ENCODE data around the gene SLC44A3. TPM values are rescaled to one million over a fixed set of nuclear protein-coding genes. Genes with fewer than 3 reads are reported as not detected.

SLC44A3 gene
- total and polyA plus RNA-seq, 9 of the 15 experiments (the other 6 are each of a cell fraction or from before 2014, with no cell fraction given) = not detected

DNA sequence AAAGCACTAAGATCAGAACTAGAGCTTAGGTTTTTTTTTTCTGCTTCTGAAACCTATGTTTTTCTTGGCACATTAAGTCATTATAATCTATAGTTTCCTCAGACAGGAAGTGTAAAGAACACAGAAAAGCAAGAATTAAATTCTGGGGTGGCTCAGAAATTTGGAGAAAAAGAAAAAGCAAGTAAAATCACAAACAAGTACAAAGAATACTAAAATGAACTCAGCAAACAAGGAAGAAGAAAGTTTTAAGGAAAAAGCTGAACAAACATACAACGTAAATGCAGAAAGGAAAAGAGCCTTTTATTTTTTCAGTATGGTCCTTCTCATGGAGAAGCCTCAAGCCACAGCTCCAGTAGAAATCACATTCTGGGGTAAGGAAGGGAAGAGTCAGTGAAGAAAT is 115.3 kb downstream of the SLC44A3 start:
- in situ Hi-C loops (cut with MboI) = no loop called here
- H3K9me3 ChIP-seq (replicated peaks; ENCODE audit: control insufficient read depth, insufficient read depth, low read depth, low read length) = no peaks in the 10 kb centered on the region
- H3K4me3 ChIP-seq = no peak overlapping the region
- H3K4me1 ChIP-seq (replicated peaks in 1 of 2; ENCODE audit: control insufficient read depth in 2 of 2, insufficient read depth in 2 of 2, low read length in 2 of 2) = no peaks in the 10 kb centered on the region
- no peak overlapping the region for H3K4me2 ChIP-seq (ENCODE audit: insufficient read depth, low read length)
- TF ChIP-seq MCM5 (IDR thresholded peaks at IDR 0.05; ENCODE audit: low read depth) = no peak
- no peak for TF ChIP-seq SRSF3 (IDR thresholded peaks at IDR 0.05; ENCODE audit: insufficient read depth, low read length)
- no peak for TF ChIP-seq ARID1B (IDR thresholded peaks at IDR 0.05)
- no peak for TF ChIP-seq NFATC3 (IDR thresholded peaks at IDR 0.05)
- no peak for TF ChIP-seq HNRNPK (IDR thresholded peaks at IDR 0.05; ENCODE audit: low read depth, low read length, poor library complexity, severe bottlenecking)
- no peak for TF ChIP-seq POLR2H (tag; IDR thresholded peaks at IDR 0.05; ENCODE audit: low read depth)
- no peak for TF ChIP-seq GTF2F1 (IDR thresholded peaks at IDR 0.05; ENCODE audit: low read depth, low read length)
- no peak for TF ChIP-seq L3MBTL2 (IDR thresholded peaks at IDR 0.05)
- TF ChIP-seq MAFG (tag; conservative IDR thresholded peaks at IDR 0.05) = no peak
- TF ChIP-seq, protein P1, sequence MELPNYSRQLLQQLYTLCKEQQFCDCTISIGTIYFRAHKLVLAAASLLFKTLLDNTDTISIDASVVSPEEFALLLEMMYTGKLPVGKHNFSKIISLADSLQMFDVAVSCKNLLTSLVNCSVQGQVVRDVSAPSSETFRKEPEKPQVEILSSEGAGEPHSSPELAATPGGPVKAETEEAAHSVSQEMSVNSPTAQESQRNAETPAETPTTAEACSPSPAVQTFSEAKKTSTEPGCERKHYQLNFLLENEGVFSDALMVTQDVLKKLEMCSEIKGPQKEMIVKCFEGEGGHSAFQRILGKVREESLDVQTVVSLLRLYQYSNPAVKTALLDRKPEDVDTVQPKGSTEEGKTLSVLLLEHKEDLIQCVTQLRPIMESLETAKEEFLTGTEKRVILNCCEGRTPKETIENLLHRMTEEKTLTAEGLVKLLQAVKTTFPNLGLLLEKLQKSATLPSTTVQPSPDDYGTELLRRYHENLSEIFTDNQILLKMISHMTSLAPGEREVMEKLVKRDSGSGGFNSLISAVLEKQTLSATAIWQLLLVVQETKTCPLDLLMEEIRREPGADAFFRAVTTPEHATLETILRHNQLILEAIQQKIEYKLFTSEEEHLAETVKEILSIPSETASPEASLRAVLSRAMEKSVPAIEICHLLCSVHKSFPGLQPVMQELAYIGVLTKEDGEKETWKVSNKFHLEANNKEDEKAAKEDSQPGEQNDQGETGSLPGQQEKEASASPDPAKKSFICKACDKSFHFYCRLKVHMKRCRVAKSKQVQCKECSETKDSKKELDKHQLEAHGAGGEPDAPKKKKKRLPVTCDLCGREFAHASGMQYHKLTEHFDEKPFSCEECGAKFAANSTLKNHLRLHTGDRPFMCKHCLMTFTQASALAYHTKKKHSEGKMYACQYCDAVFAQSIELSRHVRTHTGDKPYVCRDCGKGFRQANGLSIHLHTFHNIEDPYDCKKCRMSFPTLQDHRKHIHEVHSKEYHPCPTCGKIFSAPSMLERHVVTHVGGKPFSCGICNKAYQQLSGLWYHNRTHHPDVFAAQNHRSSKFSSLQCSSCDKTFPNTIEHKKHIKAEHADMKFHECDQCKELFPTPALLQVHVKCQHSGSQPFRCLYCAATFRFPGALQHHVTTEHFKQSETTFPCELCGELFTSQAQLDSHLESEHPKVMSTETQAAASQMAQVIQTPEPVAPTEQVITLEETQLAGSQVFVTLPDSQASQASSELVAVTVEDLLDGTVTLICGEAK (IDR thresholded peaks at IDR 0.05) = no peak
- TF ChIP-seq, protein P1 (CRISPR knock-in tag; IDR thresholded peaks at IDR 0.05) = no peak
- TF ChIP-seq, protein P2, sequence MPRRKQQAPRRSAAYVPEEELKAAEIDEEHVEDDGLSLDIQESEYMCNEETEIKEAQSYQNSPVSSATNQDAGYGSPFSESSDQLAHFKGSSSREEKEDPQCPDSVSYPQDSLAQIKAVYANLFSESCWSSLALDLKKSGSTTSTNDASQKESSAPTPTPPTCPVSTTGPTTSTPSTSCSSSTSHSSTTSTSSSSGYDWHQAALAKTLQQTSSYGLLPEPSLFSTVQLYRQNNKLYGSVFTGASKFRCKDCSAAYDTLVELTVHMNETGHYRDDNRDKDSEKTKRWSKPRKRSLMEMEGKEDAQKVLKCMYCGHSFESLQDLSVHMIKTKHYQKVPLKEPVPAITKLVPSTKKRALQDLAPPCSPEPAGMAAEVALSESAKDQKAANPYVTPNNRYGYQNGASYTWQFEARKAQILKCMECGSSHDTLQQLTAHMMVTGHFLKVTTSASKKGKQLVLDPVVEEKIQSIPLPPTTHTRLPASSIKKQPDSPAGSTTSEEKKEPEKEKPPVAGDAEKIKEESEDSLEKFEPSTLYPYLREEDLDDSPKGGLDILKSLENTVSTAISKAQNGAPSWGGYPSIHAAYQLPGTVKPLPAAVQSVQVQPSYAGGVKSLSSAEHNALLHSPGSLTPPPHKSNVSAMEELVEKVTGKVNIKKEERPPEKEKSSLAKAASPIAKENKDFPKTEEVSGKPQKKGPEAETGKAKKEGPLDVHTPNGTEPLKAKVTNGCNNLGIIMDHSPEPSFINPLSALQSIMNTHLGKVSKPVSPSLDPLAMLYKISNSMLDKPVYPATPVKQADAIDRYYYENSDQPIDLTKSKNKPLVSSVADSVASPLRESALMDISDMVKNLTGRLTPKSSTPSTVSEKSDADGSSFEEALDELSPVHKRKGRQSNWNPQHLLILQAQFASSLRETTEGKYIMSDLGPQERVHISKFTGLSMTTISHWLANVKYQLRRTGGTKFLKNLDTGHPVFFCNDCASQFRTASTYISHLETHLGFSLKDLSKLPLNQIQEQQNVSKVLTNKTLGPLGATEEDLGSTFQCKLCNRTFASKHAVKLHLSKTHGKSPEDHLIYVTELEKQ (CRISPR knock-in tag; IDR thresholded peaks at IDR 0.05) = no peak
- H3K27me3 ChIP-seq (ENCODE audit: control insufficient read depth in 2 of 2, insufficient read depth in 2 of 2, low read length in 2 of 2) = no peaks in the 10 kb centered on the region
- ChIA-PET POLR2A (interaction anchor here (0.9 to 1.4 kb wide), 2 partner anchors 8 to 11 kb away, joined by 3 read pairs; no protein-coding TSS in a partner anchor), CTCF (ENCODE audit: low intra/inter-chr PET ratio) (no interaction called here)
- no peaks in the 10 kb centered on the region for H3K79me2 ChIP-seq (ENCODE audit: control insufficient read depth, insufficient read depth, low read length)
- FAIRE-seq = no peak
- intact Hi-C loops (cut with micrococcal nuclease) = no loop called here
- H3K9ac ChIP-seq (ENCODE audit: insufficient read depth in 1 of 2, low read depth in 2 of 2, low read length in 2 of 2) = no peak overlapping the region
- no peaks in the 10 kb centered on the region for H3K9me1 ChIP-seq (ENCODE audit: control insufficient read depth, insufficient read depth, low read length)
- 0% methylated on average over 1 of the region's 1 CpG for WGBS (ENCODE audit: insufficient coverage, low coverage, missing lambda C conversion rate)
- H2AFZ ChIP-seq (ENCODE audit: low read depth, low read length) = no peak overlapping the region
- no peaks in the 10 kb centered on the region for H3K36me3 ChIP-seq (ENCODE audit: control insufficient read depth, insufficient read depth, low read length)
- no peak for ATAC-seq
- H3K27ac ChIP-seq (ENCODE audit: extremely low read depth, low read depth, low read length) = no peak overlapping the region
- DNase-seq (ENCODE audit: extremely low read depth in 1 of 4, low spot score in 3 of 4) = no peak
- no peaks in the 10 kb centered on the region for H4K20me1 ChIP-seq (replicated peaks; ENCODE audit: control insufficient read depth, insufficient read depth, low read length)
- BruUV-seq (replicated peaks) = no TSS peak

Data from K562 (cell line).